NCI-H510A (cell line): Measurements from ENCODE around the gene IL17RA.

Experiments used
- DNase-seq: peaks from one replicate; lab custom pipeline; 2025; lab: John Stamatoyannopoulos, UW

Gene IL17RA

GRCh38 chr22:17157714-17158113 lies 72.9 kb downstream of the IL17RA start:
- DNase-seq = no peak

DNA sequence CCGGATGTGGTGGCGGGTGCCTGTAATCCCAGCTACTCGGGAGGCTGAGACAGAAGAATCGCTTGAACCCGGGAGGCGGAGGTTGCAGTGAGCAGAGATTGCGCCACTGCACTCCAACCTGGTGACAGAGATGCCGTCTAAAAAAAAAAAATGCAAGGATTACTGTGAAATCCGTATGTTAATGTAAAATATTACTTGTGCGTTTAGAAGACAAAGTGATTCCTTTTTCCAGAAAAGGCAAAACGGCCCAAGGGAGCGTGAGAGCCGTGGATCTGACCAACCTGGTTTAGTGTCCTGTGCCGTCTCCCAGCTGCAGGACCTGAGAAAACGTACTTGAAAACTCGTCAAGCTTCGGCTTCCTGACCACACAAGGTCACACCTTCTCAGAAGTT lies 73.4 kb downstream of the IL17RA start:
- DNase-seq = no peak

GRCh38 chr22:17158568-17159503 lies 74.0 kb downstream of the IL17RA start, which contains the start of gene HDHD5:
Gene HDHD5 (minus strand): TSS chr22:17159277. CDS start chr22:17159251, 26 bp downstream.
- peak; percentile 80 for DNase-seq

DNA sequence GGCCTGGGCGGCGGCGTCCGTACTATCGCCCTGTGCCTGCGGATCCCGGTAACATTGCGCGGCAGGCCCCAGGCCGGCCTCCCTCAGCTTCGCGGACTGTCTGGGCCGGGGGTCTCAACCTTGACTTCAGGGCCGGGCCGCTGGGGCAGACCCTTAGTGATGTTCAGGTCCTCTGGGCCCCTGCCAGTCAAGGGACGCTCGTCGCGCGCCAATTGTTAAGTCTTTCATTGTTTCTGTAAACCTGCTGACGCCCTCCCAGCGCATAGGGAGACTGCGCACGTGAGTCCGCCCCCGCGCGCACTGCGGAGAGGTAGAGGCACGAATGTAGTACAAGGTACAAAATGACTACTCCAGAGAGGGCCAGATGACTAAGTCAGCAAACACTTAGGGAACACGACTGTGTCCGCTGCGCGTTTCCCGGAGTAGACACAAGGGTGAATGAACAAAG lies 74.7 kb downstream of the IL17RA start:
- no peak for DNase-seq

DNA sequence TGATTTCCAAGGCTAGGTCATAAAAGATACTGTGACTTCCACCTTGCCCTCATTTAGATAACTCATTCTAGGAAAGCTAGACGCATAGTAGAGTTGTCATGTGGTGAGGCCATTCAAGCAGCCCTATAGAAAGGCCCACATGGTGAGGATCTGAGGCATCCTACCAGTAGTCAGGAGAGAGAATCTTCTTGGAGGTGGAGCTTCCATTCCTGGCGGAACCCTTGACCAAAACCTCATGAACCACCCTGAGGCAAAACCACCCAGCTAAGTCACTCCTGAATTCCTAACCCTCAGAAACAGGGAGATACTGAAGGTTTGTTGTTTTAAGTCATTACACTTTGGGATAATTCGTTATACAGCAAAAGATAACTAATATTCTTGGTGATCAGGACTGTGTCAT lies 77.2 kb downstream of the IL17RA start:
- DNase-seq = no peak

- DNase-seq = no peak
These were observed 77.9 kb downstream of the IL17RA start for GRCh38 chr22:17162731-17163130.

- DNase-seq = no peak
These were observed 79.7 kb downstream of the IL17RA start for GRCh38 chr22:17164392-17165024.
